H9 (cell line): ENCODE results near the gene XXYLT1. TPM values are rescaled to one million over a fixed set of nuclear protein-coding genes. Genes with fewer than 3 reads are reported as not detected.

ENCODE experiments used
- DNase-seq: peaks from one replicate; pipeline ENCODE4 v3.0.0-alpha.2; 2017
- H2AFZ ChIP-seq: one replicate; pipeline ENCODE4 v1.6.1; 2013; ENCODE audit warnings: mild to moderate bottlenecking, low read length, control low read depth, moderate library complexity
- H2AK5ac ChIP-seq: 2 replicates; pipeline ENCODE4 v1.6.1; 2013; ENCODE audit warnings: low read length, control low read depth, mixed read lengths; ENCODE audit not compliant: insufficient read length
- H2BK120ac ChIP-seq: one replicate; pipeline ENCODE4 v1.6.1; 2013; ENCODE audit warnings: low read depth, mild to moderate bottlenecking, low read length, control low read depth, inconsistent platforms; ENCODE audit not compliant: poor library complexity, severe bottlenecking
- H2BK12ac ChIP-seq: 2 replicates; pipeline ENCODE4 v1.6.1; 2013; ENCODE audit warnings: low read length, control low read depth, mixed read lengths, low read depth; ENCODE audit not compliant: insufficient read length
- H2BK15ac ChIP-seq: 2 replicates; pipeline ENCODE4 v1.6.1; 2013; ENCODE audit warnings: low read depth, low read length, control low read depth
- H2BK20ac ChIP-seq: one replicate; pipeline ENCODE4 v1.6.1; 2013; ENCODE audit warnings: low read depth, mild to moderate bottlenecking, low read length, control low read depth, inconsistent platforms; ENCODE audit not compliant: poor library complexity, severe bottlenecking
- H2BK5ac ChIP-seq: 2 replicates; pipeline ENCODE4 v1.6.1; 2013; ENCODE audit warnings: low read length, control low read depth, mixed read lengths; ENCODE audit not compliant: insufficient read length
- H3K14ac ChIP-seq: 2 replicates; pipeline ENCODE4 v1.6.1; 2013; ENCODE audit warnings: low read length, control low read depth; ENCODE audit not compliant: insufficient read depth
- H3K18ac ChIP-seq: 2 replicates; pipeline ENCODE4 v1.6.1; 2013; ENCODE audit warnings: low read depth, mild to moderate bottlenecking, mixed read lengths, low read length, control low read depth; ENCODE audit not compliant: insufficient read length
- H3K23ac ChIP-seq: 2 replicates; pipeline ENCODE4 v1.6.1; 2013; ENCODE audit warnings: low read length, control low read depth, mixed read lengths, low read depth; ENCODE audit not compliant: insufficient read length
- H3K23me2 ChIP-seq: 2 replicates; pipeline ENCODE4 v1.6.1; 2013; ENCODE audit warnings: low read depth, mild to moderate bottlenecking, mixed read lengths, low read length, control low read depth; ENCODE audit not compliant: insufficient read length, poor library complexity, severe bottlenecking
- H3K27ac ChIP-seq: 2 replicates; pipeline ENCODE4 v1.5.1; 2013; ENCODE audit warnings: low read length, control low read depth, mixed read lengths, low read depth; ENCODE audit not compliant: insufficient read length
- H3K27me3 ChIP-seq: 2 replicates; pipeline ENCODE4 v1.6.1; 2013; ENCODE audit warnings: low read length, control low read depth, inconsistent platforms; ENCODE audit not compliant: insufficient read depth
- H3K4ac ChIP-seq: 2 replicates; pipeline ENCODE4 v1.6.1; 2013; ENCODE audit warnings: low read depth, mild to moderate bottlenecking, control low read depth, inconsistent platforms, low read length, moderate library complexity
- H3K4me1 ChIP-seq: 2 replicates; pipeline ENCODE4 v1.6.1; 2013; ENCODE audit warnings: low read length, control low read depth, inconsistent platforms; ENCODE audit not compliant: insufficient read depth
- H3K4me2 ChIP-seq: 2 replicates; pipeline ENCODE4 v1.6.1; 2013; ENCODE audit warnings: low read length, control low read depth, mixed read lengths; ENCODE audit not compliant: insufficient read length, insufficient read depth
- H3K56ac ChIP-seq: 2 replicates; pipeline ENCODE4 v1.6.1; 2013; ENCODE audit warnings: low read depth, mild to moderate bottlenecking, mixed read lengths, low read length, control low read depth; ENCODE audit not compliant: insufficient read length
- H3K79me1 ChIP-seq: 2 replicates; pipeline ENCODE4 v1.6.1; 2013; ENCODE audit warnings: low read depth, mild to moderate bottlenecking, moderate library complexity, low read length, control low read depth, inconsistent platforms; ENCODE audit not compliant: insufficient read depth, poor library complexity, severe bottlenecking
- H3K79me2 ChIP-seq: 2 replicates; pipeline ENCODE4 v1.6.1; 2013; ENCODE audit warnings: low read length, control low read depth, inconsistent platforms; ENCODE audit not compliant: insufficient read depth
- H3K9ac ChIP-seq: 2 replicates; pipeline ENCODE4 v1.6.1; 2013; ENCODE audit warnings: low read length, control low read depth, mixed read lengths; ENCODE audit not compliant: insufficient read length; ENCODE audit errors: extremely low read depth
- H3K9me3 ChIP-seq: one replicate; pipeline ENCODE4 v1.6.1; 2013; ENCODE audit warnings: low read depth, low read length, inconsistent platforms; ENCODE audit not compliant: control insufficient read depth
- H3T11ph ChIP-seq: one replicate; pipeline ENCODE4 v1.6.1; 2013; ENCODE audit warnings: mild to moderate bottlenecking, low read length, control low read depth, inconsistent platforms
- H4K20me1 ChIP-seq: one replicate; pipeline ENCODE4 v1.6.1; 2013; ENCODE audit not compliant: control insufficient read depth, insufficient read length, insufficient read depth
- H4K5ac ChIP-seq: 2 replicates; pipeline ENCODE4 v1.6.1; 2013; ENCODE audit warnings: low read depth, mild to moderate bottlenecking, mixed read lengths, low read length, control low read depth; ENCODE audit not compliant: insufficient read length
- H4K8ac ChIP-seq: replicated peaks from 2 replicates; pipeline ENCODE4 v1.6.1; 2013; ENCODE audit warnings: low read length, control low read depth, mixed read lengths, low read depth; ENCODE audit not compliant: insufficient read length
- H4K91ac ChIP-seq: 2 replicates; pipeline ENCODE4 v1.6.1; 2013; ENCODE audit warnings: low read depth, mild to moderate bottlenecking, moderate library complexity, mixed read lengths, low read length, control low read depth; ENCODE audit not compliant: insufficient read length
- H3K27ac Mint-ChIP-seq, 3 experiments: 2 replicates in 2 of 3; 3 replicates in 1 of 3; pipeline ENCODE4 v1.8.0; 2020 to 2021; ENCODE audit warnings: mixed read lengths in 3 of 3, mild to moderate bottlenecking in 1 of 3, moderate library complexity in 1 of 3
- H3K27me3 Mint-ChIP-seq: 2 replicates; pipeline ENCODE4 v1.8.0; 2021; ENCODE audit warnings: low read depth, mild to moderate bottlenecking, moderate library complexity, mixed read lengths
- H3K36me3 Mint-ChIP-seq, 3 experiments: 2 replicates in 2 of 3; 3 replicates in 1 of 3; pipeline ENCODE4 v1.8.0; 2020 to 2021; ENCODE audit warnings: low read depth in 3 of 3, mixed read lengths in 3 of 3; ENCODE audit not compliant: insufficient read depth in 1 of 3
- H3K4me1 Mint-ChIP-seq, 2 experiments: 2 replicates each; pipeline ENCODE4 v1.8.0; 2020; ENCODE audit warnings: mixed read lengths in 2 of 2
- H3K4me3 Mint-ChIP-seq, 2 experiments: 2 replicates in 1 of 2; 3 replicates in 1 of 2; pipeline ENCODE4 v1.8.0; 2020 to 2021; ENCODE audit warnings: mild to moderate bottlenecking in 2 of 2, mixed read lengths in 2 of 2, moderate library complexity in 1 of 2
- H3K9me3 Mint-ChIP-seq, 2 experiments: 2 replicates in 1 of 2; 3 replicates in 1 of 2; pipeline ENCODE4 v1.8.0; 2020; ENCODE audit warnings: mild to moderate bottlenecking in 2 of 2, mixed read lengths in 2 of 2, moderate library complexity in 1 of 2
- WGBS: extraction: QIAGEN DNeasy Blood & Tissue Kit; methylation state at CpG from one replicate; pipeline ENCODE4 v1.1.7; 2013; ENCODE audit warnings: missing lambda C conversion rate, low lambda C conversion rate, mixed read lengths; ENCODE audit not compliant: insufficient read length; ENCODE audit errors: extremely low coverage; 5-methylcytosine and 5-hydroxymethylcytosine counted together
- total RNA-seq: library from RNA; stranded (reverse); gene quantifications from 2 replicates; pipeline ENCODE4 v1.2.1, GENCODE V29; 2021
- TF ChIP-seq, protein P1 (sequence below): fragments of 200-600 bp; sonication (generic); conservative IDR thresholded peaks from 3 replicates; pipeline ENCODE4 v1.8.0; 2021; ENCODE audit warnings: antibody characterized with exemption, mild to moderate bottlenecking

The XXYLT1 gene
- total RNA-seq, 1 experiment from 2014 or later: 22.7 TPM

DNA sequence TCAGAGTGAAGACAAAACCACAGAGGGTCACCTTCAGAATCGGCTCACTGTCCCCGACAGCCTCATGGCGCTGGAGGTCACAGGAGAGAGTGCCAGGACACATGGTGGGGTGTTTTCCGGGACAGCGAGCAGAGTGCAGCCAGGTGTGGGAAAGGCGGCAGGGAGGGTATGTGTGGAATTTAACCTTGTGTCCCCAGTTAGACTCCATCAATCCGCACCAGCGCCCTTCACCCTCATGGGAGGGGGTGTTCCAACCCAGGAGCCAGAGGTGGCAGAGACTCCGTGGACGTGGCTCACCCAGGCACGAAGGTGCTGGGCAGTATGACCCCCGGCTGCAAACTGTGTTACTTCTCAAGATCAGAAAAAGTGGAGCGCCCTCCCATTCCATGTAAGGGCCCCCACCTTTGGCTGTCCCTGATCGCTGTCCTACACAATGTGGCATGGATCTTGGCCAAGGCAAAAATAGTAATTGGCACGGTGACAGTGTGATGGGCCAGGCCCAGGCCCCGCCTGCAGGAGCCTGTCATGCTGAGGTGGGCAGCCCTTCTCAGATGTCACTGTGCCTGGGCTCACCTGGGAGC is 190.3 kb downstream of the XXYLT1 start:
- Histone ChIP-seq H3K4me2 (no peak overlapping the region), H3K23me2 (no peaks in the 10 kb centered on the region), H3K27me3 (no peaks in the 10 kb centered on the region), H3T11ph (no peak overlapping the region), H2BK15ac (no peak overlapping the region), H2BK5ac (no peak overlapping the region), H3K79me2 (no peaks in the 10 kb centered on the region), H2BK20ac (no peak overlapping the region), H4K20me1 (no peaks in the 10 kb centered on the region), H2AK5ac (no peak overlapping the region), H3K18ac (no peak overlapping the region), H2BK120ac (no peak overlapping the region), H3K4me1 (no peaks in the 10 kb centered on the region; the same call in 1 of the 2 replicates), H3K79me1 (no peaks in the 10 kb centered on the region), H2AFZ (no peak overlapping the region), H3K9me3 (no peaks in the 10 kb centered on the region), H4K5ac (no peak overlapping the region), H3K14ac (no peak overlapping the region; the same call in 1 of the 2 replicates), H3K56ac (no peak overlapping the region), H3K27ac (no peak overlapping the region), H4K8ac (no peak overlapping the region), H3K4ac (no peak overlapping the region), H3K23ac (no peak overlapping the region), H4K91ac (no peak overlapping the region), H3K9ac (no peak overlapping the region), H2BK12ac (no peak overlapping the region)
- no peak overlapping the region for H3K4me3 Mint-ChIP-seq
- TF ChIP-seq, protein P1, sequence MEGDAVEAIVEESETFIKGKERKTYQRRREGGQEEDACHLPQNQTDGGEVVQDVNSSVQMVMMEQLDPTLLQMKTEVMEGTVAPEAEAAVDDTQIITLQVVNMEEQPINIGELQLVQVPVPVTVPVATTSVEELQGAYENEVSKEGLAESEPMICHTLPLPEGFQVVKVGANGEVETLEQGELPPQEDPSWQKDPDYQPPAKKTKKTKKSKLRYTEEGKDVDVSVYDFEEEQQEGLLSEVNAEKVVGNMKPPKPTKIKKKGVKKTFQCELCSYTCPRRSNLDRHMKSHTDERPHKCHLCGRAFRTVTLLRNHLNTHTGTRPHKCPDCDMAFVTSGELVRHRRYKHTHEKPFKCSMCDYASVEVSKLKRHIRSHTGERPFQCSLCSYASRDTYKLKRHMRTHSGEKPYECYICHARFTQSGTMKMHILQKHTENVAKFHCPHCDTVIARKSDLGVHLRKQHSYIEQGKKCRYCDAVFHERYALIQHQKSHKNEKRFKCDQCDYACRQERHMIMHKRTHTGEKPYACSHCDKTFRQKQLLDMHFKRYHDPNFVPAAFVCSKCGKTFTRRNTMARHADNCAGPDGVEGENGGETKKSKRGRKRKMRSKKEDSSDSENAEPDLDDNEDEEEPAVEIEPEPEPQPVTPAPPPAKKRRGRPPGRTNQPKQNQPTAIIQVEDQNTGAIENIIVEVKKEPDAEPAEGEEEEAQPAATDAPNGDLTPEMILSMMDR: no peak
- 0 out of 7 replicates have a peak overlapping the region, but pooled peaks of 1 of the 3 experiments have one; percentile 65 for H3K27ac Mint-ChIP-seq
- no peaks in the 10 kb centered on the region for H3K27me3 Mint-ChIP-seq
- no peaks in the 10 kb centered on the region; a peak in 3 of 7 replicates for H3K36me3 Mint-ChIP-seq
- WGBS: no CpG with 5 or more reads among the region's 16 CpGs
- H3K9me3 Mint-ChIP-seq: no peaks in the 10 kb centered on the region; a peak in 1 of 5 replicates
- H3K4me1 Mint-ChIP-seq: peaks cover 32 to 52% of the 10 kb centered on the region in 2 experiments
- no peak for DNase-seq
